AML-193 (cell line): ENCODE data around the gene PDE6A.

Source experiments
- DNase-seq, 2 experiments: peaks; one replicate each; lab custom pipeline; 2025; lab: John Stamatoyannopoulos, UW

The PDE6A gene

DNA sequence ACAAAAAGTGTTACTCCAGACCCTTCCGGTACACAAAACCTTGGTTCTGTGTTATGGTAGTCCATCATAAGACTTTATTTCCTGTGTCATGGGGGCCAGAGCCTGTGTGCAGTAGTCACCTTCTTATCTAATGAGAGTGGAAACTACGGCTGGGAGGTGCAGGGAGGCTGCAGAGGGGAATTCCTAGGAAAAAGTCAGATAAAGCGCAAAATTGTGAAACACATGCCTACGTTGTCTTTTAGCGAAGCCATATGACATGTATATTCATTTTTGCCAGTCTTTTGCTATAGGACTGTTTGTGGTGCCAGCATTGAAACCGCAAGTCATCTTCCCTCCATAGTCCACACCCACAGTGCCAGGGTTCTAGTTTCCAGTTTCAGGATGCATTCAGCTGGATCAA lies 133.7 kb downstream of the PDE6A start:
- DNase-seq = no peak

DNA sequence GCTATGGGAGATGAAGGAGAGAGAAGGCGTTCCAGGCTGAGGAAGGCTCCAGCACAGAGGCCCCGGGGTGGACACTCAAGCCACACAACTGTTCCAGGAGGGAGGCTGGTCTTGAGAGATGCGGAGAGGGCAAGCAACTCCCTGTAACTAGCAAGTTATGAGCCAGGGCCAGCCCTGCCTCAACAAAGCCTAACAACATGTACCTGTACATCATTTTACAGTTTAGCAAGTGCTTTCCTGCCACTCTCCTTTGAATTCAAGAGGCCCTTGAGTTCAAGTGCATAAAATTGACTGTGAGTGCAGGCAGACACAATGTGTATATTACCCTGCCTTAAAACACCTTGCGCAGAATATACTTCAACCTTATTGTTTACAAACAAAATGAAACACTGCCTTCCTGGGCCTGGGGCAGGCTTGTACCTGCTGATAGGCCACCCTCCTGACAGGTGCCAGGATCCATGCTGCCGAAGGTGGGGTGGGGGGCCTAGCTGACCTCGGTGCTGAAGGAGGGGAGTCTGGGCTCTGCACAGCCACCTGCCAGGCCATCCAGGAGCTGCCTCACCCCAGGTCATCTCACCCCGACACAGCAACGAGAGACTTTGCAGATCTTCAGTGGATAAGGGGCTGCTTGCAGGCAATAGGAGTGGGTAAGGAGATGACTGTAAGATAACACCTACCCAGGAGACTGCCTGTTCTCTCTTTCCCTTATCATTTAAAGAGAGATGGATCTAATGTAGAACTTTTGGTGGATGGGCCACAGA lies 134.5 kb downstream of the PDE6A start:
- DNase-seq = no peak

DNA sequence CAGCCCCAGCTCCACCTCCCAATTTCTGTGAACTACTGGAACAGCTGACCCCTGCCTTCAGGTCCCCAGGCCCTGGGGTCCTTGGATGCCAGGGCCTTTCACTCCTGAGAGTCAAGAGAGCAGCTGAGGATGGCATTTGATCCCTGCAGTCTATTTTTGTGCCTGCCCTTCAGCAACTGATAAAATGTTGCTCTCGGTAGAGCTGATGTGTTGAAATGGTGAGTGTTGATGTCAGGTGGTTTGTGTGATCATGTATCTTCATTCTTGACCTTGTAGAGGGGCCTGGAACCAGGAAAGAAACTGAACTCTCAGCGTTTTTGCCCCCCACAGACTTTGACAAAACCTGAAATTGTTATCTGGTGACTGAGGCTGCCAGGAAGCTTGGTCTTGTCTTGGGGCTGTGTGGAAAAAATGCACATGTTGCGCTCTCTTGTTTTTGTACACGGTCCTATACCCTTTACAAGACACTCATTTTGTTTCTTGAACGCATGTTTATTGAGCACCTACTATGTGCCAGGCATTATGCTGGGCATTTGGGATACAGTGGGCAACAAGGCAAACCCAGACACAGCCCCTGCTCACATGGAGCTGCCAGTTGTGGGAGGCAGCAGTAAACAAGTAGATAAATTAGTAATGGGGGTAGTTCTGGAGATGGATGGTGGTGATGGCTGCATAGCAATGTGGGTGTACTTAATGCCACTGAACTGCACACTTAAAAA lies 136.2 kb downstream of the PDE6A start:
- DNase-seq = no peak
